H9 (cell line): ENCODE measurements around the gene MUSTN1. TPM values are rescaled to one million over a fixed set of nuclear protein-coding genes. Genes with fewer than 3 reads are reported as not detected.

Experiments
- DNase-seq: peaks from one replicate; pipeline ENCODE4 v3.0.0-alpha.2; 2017
- H2AFZ ChIP-seq: one replicate; pipeline ENCODE4 v1.6.1; 2013; ENCODE audit warnings: mild to moderate bottlenecking, low read length, control low read depth, moderate library complexity
- H2AK5ac ChIP-seq: 2 replicates; pipeline ENCODE4 v1.6.1; 2013; ENCODE audit warnings: low read length, control low read depth, mixed read lengths; ENCODE audit not compliant: insufficient read length
- H2BK120ac ChIP-seq: one replicate; pipeline ENCODE4 v1.6.1; 2013; ENCODE audit warnings: low read depth, mild to moderate bottlenecking, low read length, control low read depth, inconsistent platforms; ENCODE audit not compliant: poor library complexity, severe bottlenecking
- H2BK12ac ChIP-seq: 2 replicates; pipeline ENCODE4 v1.6.1; 2013; ENCODE audit warnings: low read length, control low read depth, mixed read lengths, low read depth; ENCODE audit not compliant: insufficient read length
- H2BK15ac ChIP-seq: 2 replicates; pipeline ENCODE4 v1.6.1; 2013; ENCODE audit warnings: low read depth, low read length, control low read depth
- H2BK20ac ChIP-seq: one replicate; pipeline ENCODE4 v1.6.1; 2013; ENCODE audit warnings: low read depth, mild to moderate bottlenecking, low read length, control low read depth, inconsistent platforms; ENCODE audit not compliant: poor library complexity, severe bottlenecking
- H2BK5ac ChIP-seq: 2 replicates; pipeline ENCODE4 v1.6.1; 2013; ENCODE audit warnings: low read length, control low read depth, mixed read lengths; ENCODE audit not compliant: insufficient read length
- H3K14ac ChIP-seq: 2 replicates; pipeline ENCODE4 v1.6.1; 2013; ENCODE audit warnings: low read length, control low read depth; ENCODE audit not compliant: insufficient read depth
- H3K18ac ChIP-seq: 2 replicates; pipeline ENCODE4 v1.6.1; 2013; ENCODE audit warnings: low read depth, mild to moderate bottlenecking, mixed read lengths, low read length, control low read depth; ENCODE audit not compliant: insufficient read length
- H3K23ac ChIP-seq: 2 replicates; pipeline ENCODE4 v1.6.1; 2013; ENCODE audit warnings: low read length, control low read depth, mixed read lengths, low read depth; ENCODE audit not compliant: insufficient read length
- H3K23me2 ChIP-seq: 2 replicates; pipeline ENCODE4 v1.6.1; 2013; ENCODE audit warnings: low read depth, mild to moderate bottlenecking, mixed read lengths, low read length, control low read depth; ENCODE audit not compliant: insufficient read length, poor library complexity, severe bottlenecking
- H3K27ac ChIP-seq: 2 replicates; pipeline ENCODE4 v1.5.1; 2013; ENCODE audit warnings: low read length, control low read depth, mixed read lengths, low read depth; ENCODE audit not compliant: insufficient read length
- H3K27me3 ChIP-seq: 2 replicates; pipeline ENCODE4 v1.6.1; 2013; ENCODE audit warnings: low read length, control low read depth, inconsistent platforms; ENCODE audit not compliant: insufficient read depth
- H3K4ac ChIP-seq: 2 replicates; pipeline ENCODE4 v1.6.1; 2013; ENCODE audit warnings: low read depth, mild to moderate bottlenecking, control low read depth, inconsistent platforms, low read length, moderate library complexity
- H3K4me1 ChIP-seq: 2 replicates; pipeline ENCODE4 v1.6.1; 2013; ENCODE audit warnings: low read length, control low read depth, inconsistent platforms; ENCODE audit not compliant: insufficient read depth
- H3K4me2 ChIP-seq: 2 replicates; pipeline ENCODE4 v1.6.1; 2013; ENCODE audit warnings: low read length, control low read depth, mixed read lengths; ENCODE audit not compliant: insufficient read length, insufficient read depth
- H3K56ac ChIP-seq: 2 replicates; pipeline ENCODE4 v1.6.1; 2013; ENCODE audit warnings: low read depth, mild to moderate bottlenecking, mixed read lengths, low read length, control low read depth; ENCODE audit not compliant: insufficient read length
- H3K79me1 ChIP-seq: 2 replicates; pipeline ENCODE4 v1.6.1; 2013; ENCODE audit warnings: low read depth, mild to moderate bottlenecking, moderate library complexity, low read length, control low read depth, inconsistent platforms; ENCODE audit not compliant: insufficient read depth, poor library complexity, severe bottlenecking
- H3K79me2 ChIP-seq: 2 replicates; pipeline ENCODE4 v1.6.1; 2013; ENCODE audit warnings: low read length, control low read depth, inconsistent platforms; ENCODE audit not compliant: insufficient read depth
- H3K9ac ChIP-seq: 2 replicates; pipeline ENCODE4 v1.6.1; 2013; ENCODE audit warnings: low read length, control low read depth, mixed read lengths; ENCODE audit not compliant: insufficient read length; ENCODE audit errors: extremely low read depth
- H3K9me3 ChIP-seq: one replicate; pipeline ENCODE4 v1.6.1; 2013; ENCODE audit warnings: low read depth, low read length, inconsistent platforms; ENCODE audit not compliant: control insufficient read depth
- H3T11ph ChIP-seq: one replicate; pipeline ENCODE4 v1.6.1; 2013; ENCODE audit warnings: mild to moderate bottlenecking, low read length, control low read depth, inconsistent platforms
- H4K20me1 ChIP-seq: one replicate; pipeline ENCODE4 v1.6.1; 2013; ENCODE audit not compliant: control insufficient read depth, insufficient read length, insufficient read depth
- H4K5ac ChIP-seq: 2 replicates; pipeline ENCODE4 v1.6.1; 2013; ENCODE audit warnings: low read depth, mild to moderate bottlenecking, mixed read lengths, low read length, control low read depth; ENCODE audit not compliant: insufficient read length
- H4K8ac ChIP-seq: replicated peaks from 2 replicates; pipeline ENCODE4 v1.6.1; 2013; ENCODE audit warnings: low read length, control low read depth, mixed read lengths, low read depth; ENCODE audit not compliant: insufficient read length
- H4K91ac ChIP-seq: 2 replicates; pipeline ENCODE4 v1.6.1; 2013; ENCODE audit warnings: low read depth, mild to moderate bottlenecking, moderate library complexity, mixed read lengths, low read length, control low read depth; ENCODE audit not compliant: insufficient read length
- H3K27ac Mint-ChIP-seq, 3 experiments: 2 replicates in 2 of 3; 3 replicates in 1 of 3; pipeline ENCODE4 v1.8.0; 2020 to 2021; ENCODE audit warnings: mixed read lengths in 3 of 3, mild to moderate bottlenecking in 1 of 3, moderate library complexity in 1 of 3
- H3K27me3 Mint-ChIP-seq: 2 replicates; pipeline ENCODE4 v1.8.0; 2021; ENCODE audit warnings: low read depth, mild to moderate bottlenecking, moderate library complexity, mixed read lengths
- H3K36me3 Mint-ChIP-seq, 3 experiments: 2 replicates in 2 of 3; 3 replicates in 1 of 3; pipeline ENCODE4 v1.8.0; 2020 to 2021; ENCODE audit warnings: low read depth in 3 of 3, mixed read lengths in 3 of 3; ENCODE audit not compliant: insufficient read depth in 1 of 3
- H3K4me1 Mint-ChIP-seq, 2 experiments: 2 replicates each; pipeline ENCODE4 v1.8.0; 2020; ENCODE audit warnings: mixed read lengths in 2 of 2
- H3K4me3 Mint-ChIP-seq, 2 experiments: 2 replicates in 1 of 2; 3 replicates in 1 of 2; pipeline ENCODE4 v1.8.0; 2020 to 2021; ENCODE audit warnings: mild to moderate bottlenecking in 2 of 2, mixed read lengths in 2 of 2, moderate library complexity in 1 of 2
- H3K9me3 Mint-ChIP-seq, 2 experiments: 2 replicates in 1 of 2; 3 replicates in 1 of 2; pipeline ENCODE4 v1.8.0; 2020; ENCODE audit warnings: mild to moderate bottlenecking in 2 of 2, mixed read lengths in 2 of 2, moderate library complexity in 1 of 2
- CTCF ChIP-seq: fragments of 200-600 bp; sonication (generic); conservative IDR thresholded peaks from 3 replicates; pipeline ENCODE4 v1.8.0; 2021; ENCODE audit warnings: antibody characterized with exemption, mild to moderate bottlenecking
- WGBS: extraction: QIAGEN DNeasy Blood & Tissue Kit; methylation state at CpG from one replicate; pipeline ENCODE4 v1.1.7; 2013; ENCODE audit warnings: missing lambda C conversion rate, low lambda C conversion rate, mixed read lengths; ENCODE audit not compliant: insufficient read length; ENCODE audit errors: extremely low coverage; 5-methylcytosine and 5-hydroxymethylcytosine counted together
- total RNA-seq: library from RNA; stranded (reverse); gene quantifications from 2 replicates; pipeline ENCODE4 v1.2.1, GENCODE V29; 2021

The MUSTN1 gene
- total RNA-seq, 1 experiment from 2014 or later: 0.72 TPM

- no peaks in the 10 kb centered on the region for H3K4me1 Mint-ChIP-seq
- Histone ChIP-seq H3K27ac (no peak overlapping the region), H4K5ac (no peak overlapping the region), H3K9me3 (no peaks in the 10 kb centered on the region), H2BK12ac (no peak overlapping the region), H2BK120ac (no peak overlapping the region), H2BK20ac (no peak overlapping the region), H3K4me1 (no peaks in the 10 kb centered on the region), H3K4ac (no peak overlapping the region), H3K4me2 (no peak overlapping the region), H3T11ph (no peak overlapping the region), H3K14ac (no peak overlapping the region), H3K56ac (no peak overlapping the region), H3K9ac (no peak overlapping the region), H3K79me2 (no peaks in the 10 kb centered on the region), H3K23me2 (no peaks in the 10 kb centered on the region), H3K23ac (no peak overlapping the region), H4K20me1 (no peaks in the 10 kb centered on the region), H3K18ac (no peak overlapping the region), H2BK15ac (no peak overlapping the region; the same call in 1 of the 2 replicates), H2AFZ (no peak overlapping the region), H3K79me1 (no peaks in the 10 kb centered on the region), H4K91ac (no peak overlapping the region), H2AK5ac (no peak overlapping the region), H4K8ac (no peak overlapping the region), H3K27me3 (no peaks in the 10 kb centered on the region), H2BK5ac (no peak overlapping the region)
- peaks cover 12% of the 10 kb centered on the region for H3K27me3 Mint-ChIP-seq
- no peaks in the 10 kb centered on the region for H3K9me3 Mint-ChIP-seq
- no peaks in the 10 kb centered on the region; a peak in 1 of 7 replicates for H3K36me3 Mint-ChIP-seq
- no peak for TF ChIP-seq CTCF
- peak overlapping the region in 1 of 3 experiments; percentile 74; a peak in 1 of 7 replicates for H3K27ac Mint-ChIP-seq
- no CpG with 5 or more reads among the region's 7 CpGs for WGBS
- no peak for DNase-seq
- no peak overlapping the region for H3K4me3 Mint-ChIP-seq
Measured at GRCh38 chr3:52811452-52812011, 23.3 kb downstream of the MUSTN1 start.
